Activated T-cell treated with anti-CD3 and anti-CD28 coated beads, Interleukin-2, amount 50 U/mL, for 1 hour (primary cell): Measurements from ENCODE around the gene SLC27A3.

Experiments
- DNase-seq: peaks from one replicate; pipeline ENCODE4 v3.0.0-alpha.2; 2020

SLC27A3 gene

GRCh38 chr1:153801028-153801625 lies 25.9 kb downstream of the SLC27A3 start:
- DNase-seq: peak; percentile 12

GRCh38 chr1:153801786-153802697 lies 26.8 kb downstream of the SLC27A3 start:
- DNase-seq: peak; percentile 15

GRCh38 chr1:153803470-153804056 lies 28.4 kb downstream of the SLC27A3 start:
- DNase-seq: peak; percentile 7

GRCh38 chr1:153804112-153804511 lies 28.9 kb downstream of the SLC27A3 start:
- peak; percentile 11 for DNase-seq

- DNase-seq: peak; percentile 52
Observed at GRCh38 chr1:153805042-153805745, 30.0 kb downstream of the SLC27A3 start.

- no peak for DNase-seq
Observed at GRCh38 chr1:153805886-153806719, 30.9 kb downstream of the SLC27A3 start.

- no peak for DNase-seq
Observed at GRCh38 chr1:153816283-153816889, 41.2 kb downstream of the SLC27A3 start.

GRCh38 chr1:153818876-153819275 lies 43.7 kb downstream of the SLC27A3 start:
- DNase-seq: no peak

GRCh38 chr1:153827168-153827964 lies 52.2 kb downstream of the SLC27A3 start:
- no peak for DNase-seq
